Left cardiac atrium (tissue), 4 donors: ENCODE results near the gene ORAI3. TPM values are rescaled to one million over a fixed set of nuclear protein-coding genes. Genes with fewer than 3 reads are reported as not detected.

Source experiments
- ATAC-seq, 2 donors: fragments of 200-7000 bp; cut with Tn5 transposase; one replicate each; pipeline ENCODE4 v1.9.1; 2020; ENCODE audit warnings: mild to moderate bottlenecking in 2 of 2, moderate library complexity in 2 of 2
- DNase-seq: peaks from one replicate; pipeline ENCODE4 v3.0.0-alpha.2; 2020
- intact Hi-C, 2 donors: fragments of 100-400 bp; cut with DNase I; formaldehyde crosslinking; loops; one replicate each; pipeline versions ENCODE4 v1.14.1 to v1.15.1; 2022 to 2023
- total RNA-seq, 2 donors: library from RNA; stranded (reverse); fragmentation: NEBNext Ultra II Directional; extraction: Animal tissue kit (Norgen Biotek cat#: 25700); gene quantifications; one replicate each; pipeline ENCODE4 v1.2.1, GENCODE V29; 2021
- donor health status: DM: no; HTN: yes; CAD: no.
- donor health status: DM: no; HTN: yes; CAD: no; lungs with severe emphysema.
- donor health status: DM: yes; HTN: yes; CAD: no.
- donor health status: Dilated cardiomyopathy.

ORAI3 gene
- total RNA-seq, 2 donors from 2014 or later: 8.8 to 14.2 TPM

GRCh38 chr16:30958175-30959079, 9.6 kb downstream of the ORAI3 start:
- intact Hi-C loops: no loop called here
- DNase-seq (no peak), ATAC-seq (peak; percentile 5 to 23)

DNA sequence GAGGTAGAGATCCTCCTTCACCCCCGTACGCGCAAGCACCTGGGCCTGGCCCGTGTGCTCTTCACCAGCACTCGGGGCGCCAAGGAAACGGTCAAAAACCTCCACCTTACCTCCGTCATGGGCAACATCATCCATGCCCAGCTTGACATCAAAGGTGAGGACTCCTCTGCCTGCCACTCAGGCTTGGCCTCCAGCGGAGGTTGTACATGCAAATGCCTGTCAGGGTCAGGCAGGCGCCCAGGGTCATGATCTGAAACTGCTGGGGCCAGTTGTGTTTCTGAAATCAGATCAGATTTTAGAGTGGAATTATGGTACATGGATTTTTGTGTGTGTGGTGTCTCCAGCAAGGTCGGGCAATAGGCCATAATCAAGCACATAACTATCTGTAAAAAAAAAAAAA, 12.5 kb downstream of the ORAI3 start:
- intact Hi-C loops: no loop called here
- DNase-seq (no peak), ATAC-seq (no peak)

GRCh38 chr16:30963925-30964511, 15.2 kb downstream of the ORAI3 start:
- ATAC-seq: no peak

DNA sequence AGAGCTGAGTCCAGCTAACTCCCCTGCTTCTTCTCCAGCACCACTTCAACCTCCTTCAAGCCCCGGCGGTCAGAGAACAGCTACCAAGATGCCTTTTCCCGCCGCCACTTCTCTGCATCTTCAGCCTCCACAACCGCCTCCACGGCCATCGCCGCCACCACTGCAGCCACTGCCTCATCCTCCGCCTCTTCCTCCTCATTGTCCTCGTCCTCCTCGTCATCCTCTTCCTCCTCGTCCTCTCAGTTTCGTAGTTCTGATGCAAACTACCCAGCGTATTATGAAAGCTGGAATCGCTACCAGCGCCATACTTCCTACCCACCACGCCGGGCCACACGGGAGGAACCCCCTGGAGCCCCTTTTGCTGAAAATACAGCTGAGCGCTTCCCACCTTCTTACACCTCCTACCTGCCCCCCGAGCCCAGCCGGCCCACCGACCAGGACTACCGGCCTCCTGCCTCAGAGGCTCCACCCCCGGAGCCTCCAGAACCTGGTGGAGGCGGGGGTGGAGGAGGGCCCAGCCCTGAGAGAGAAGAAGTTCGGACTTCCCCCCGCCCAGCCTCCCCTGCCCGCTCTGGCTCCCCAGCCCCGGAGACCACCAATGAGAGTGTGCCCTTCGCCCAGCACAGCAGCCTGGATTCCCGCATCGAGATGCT, 15.8 kb downstream of the ORAI3 start:
- intact Hi-C loops: no loop called here
- ATAC-seq (no peak), DNase-seq (no peak)

More at GRCh38 chr16:30963925-30964511, 15.2 kb downstream of the ORAI3 start:
- DNase-seq: no peak
- intact Hi-C loops: no loop called here

DNA sequence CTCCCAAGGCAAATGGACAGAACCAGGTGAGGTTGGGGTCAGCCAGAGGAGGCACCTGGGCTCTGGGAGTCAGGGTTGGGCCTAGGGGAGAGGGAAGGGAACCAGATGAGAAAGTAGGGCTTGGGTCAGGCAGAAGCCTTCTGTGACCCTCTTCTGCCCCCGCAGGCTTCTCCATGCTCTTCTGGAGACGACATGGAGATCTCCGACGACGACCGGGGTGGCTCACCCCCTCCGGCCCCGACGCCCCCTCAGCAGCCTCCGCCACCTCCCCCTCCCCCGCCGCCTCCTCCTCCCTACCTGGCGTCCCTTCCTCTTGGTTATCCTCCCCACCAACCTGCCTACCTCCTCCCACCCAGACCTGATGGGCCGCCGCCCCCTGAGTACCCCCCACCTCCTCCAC, 16.6 kb downstream of the ORAI3 start:
- no peak for DNase-seq
- ATAC-seq: no peak
- intact Hi-C loops: no loop called here

DNA sequence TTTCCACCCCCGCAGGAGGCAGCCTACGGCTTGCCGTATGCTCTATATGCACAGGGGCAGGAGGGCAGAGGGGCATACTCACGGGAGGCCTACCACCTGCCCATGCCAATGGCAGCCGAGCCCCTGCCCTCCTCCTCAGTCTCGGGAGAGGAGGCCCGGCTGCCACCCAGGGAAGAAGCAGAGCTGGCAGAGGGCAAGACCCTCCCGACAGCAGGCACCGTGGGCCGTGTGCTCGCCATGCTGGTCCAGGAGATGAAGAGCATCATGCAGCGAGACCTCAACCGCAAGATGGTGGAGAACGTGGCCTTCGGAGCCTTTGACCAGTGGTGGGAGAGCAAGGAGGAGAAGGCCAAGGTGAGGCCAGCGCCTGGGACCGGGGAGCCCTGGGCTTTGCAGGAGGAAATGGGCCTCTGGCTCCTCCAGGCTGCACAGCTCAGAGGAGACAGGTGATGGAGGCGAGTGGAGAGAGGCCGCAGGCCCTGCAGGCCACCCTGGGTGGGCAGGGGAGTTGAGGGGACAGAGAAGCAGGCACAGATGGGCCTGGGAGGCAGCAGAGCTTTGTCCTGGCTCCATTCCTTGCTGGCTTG, 17.3 kb downstream of the ORAI3 start:
- DNase-seq: no peak
- intact Hi-C loops: no loop called here
- no peak for ATAC-seq

DNA sequence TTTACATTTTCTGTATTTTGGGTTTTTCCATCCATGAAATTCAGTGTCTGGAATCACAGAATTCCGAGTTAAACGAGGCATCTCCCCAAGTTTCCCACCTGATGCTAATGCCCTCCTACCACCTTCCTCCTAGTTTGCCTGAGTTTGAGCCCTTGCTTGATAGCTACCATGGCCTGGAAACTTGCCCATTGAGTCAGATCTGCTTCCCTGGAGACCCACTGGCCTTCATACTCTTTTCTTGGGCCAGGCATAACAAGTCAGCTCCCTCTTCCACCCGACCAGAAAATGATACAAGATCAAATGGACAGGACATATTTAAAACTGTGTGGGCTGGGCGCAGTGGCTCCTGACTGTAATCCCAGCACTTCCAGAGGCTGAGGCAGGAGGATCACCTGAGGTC, 18.9 kb downstream of the ORAI3 start:
- intact Hi-C loops: no loop called here
- ATAC-seq: no peak
- no peak for DNase-seq

DNA sequence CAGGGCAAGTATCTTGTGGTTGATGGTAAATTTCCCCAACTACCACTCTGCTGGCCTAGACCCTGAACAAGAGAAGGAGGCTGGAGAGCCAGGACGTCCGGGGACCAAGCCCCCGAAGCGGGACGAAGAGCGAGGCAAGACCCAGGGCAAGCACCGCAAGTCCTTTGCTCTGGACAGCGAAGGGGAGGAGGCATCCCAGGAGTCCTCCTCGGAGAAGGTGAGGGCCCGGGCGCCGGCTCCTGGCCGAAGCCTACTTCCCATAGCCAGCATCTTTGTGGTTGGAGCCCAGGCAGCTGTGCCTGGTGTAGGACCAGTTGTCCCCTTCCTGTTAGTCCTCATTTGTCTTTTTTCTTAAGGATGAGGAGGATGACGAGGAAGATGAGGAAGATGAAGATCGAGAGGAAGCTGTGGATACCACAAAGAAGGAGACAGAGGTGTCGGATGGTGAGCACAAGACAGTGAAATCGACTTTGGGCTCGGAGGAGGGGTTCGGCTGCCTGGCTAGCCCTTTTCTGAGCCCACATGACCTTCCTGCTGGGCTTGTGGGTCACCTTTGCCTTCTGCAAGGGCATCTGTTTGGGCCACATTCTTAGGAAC, 20.5 kb downstream of the ORAI3 start:
- no peak for ATAC-seq
- intact Hi-C loops: no loop called here
- DNase-seq: no peak

DNA sequence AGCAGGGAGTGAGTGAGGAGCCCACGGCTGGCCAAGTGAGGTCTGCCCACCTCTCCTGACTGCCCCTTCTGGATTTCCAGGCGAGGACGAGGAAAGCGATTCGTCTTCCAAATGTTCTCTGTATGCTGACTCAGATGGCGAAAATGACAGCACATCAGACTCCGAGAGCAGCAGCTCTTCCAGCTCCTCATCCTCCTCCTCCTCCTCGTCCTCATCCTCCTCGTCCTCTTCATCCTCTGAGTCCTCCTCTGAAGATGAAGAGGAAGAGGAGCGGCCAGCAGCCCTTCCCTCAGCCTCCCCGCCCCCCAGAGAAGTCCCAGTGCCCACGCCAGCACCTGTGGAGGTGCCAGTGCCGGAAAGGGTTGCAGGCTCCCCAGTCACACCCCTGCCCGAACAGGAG, 22.4 kb downstream of the ORAI3 start:
- intact Hi-C loops: no loop called here
- ATAC-seq (no peak), DNase-seq (no peak)

DNA sequence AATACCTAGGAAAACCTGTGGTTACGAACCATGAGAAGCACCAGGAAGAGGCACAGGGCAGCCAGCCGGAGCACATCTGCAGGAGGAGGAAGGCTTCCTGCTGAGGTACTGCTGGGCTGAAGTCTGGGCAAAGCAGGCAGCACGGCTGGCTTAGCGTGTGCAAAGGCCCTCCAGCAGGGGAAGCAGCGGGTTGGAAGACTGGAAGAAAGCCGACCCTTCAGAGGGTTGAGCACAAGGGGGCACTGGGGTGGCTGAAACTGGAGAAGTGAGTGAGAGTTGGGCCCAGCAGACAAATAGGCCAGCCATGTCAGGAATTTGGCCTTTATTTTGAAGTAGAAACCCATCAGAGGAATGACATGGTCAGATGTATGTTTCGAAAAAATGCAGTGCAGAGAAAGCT, 24.0 kb downstream of the ORAI3 start:
- intact Hi-C loops: no loop called here
- no peak for DNase-seq
- ATAC-seq: no peak

DNA sequence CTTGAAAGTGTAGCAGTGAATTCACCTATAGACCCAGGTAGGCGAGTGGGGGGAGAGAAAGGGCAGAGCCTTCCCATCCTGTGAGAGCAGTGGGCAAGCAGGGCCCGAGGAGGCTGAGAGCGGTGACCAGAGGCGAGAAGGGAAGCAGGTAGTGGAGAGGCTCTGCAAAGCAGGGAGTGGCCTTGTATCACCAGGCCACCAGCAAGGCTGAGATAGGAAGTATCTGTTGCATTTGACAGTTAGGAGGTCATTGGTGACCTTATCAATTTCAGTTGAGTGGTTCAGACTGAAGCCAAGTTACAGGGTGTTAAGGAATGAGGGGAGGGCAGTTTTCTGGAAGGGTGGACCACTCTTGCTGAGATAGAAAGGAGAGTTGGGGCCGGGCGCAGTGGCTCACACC, 25.5 kb downstream of the ORAI3 start:
- DNase-seq (no peak), ATAC-seq (no peak)
- intact Hi-C loops: no loop called here

GRCh38 chr16:30976486-30976885, 27.6 kb downstream of the ORAI3 start:
- DNase-seq (no peak), ATAC-seq (no peak)
- intact Hi-C loops: no loop called here

GRCh38 chr16:30977502-30977901, 28.6 kb downstream of the ORAI3 start:
- ATAC-seq (no peak), DNase-seq (no peak)
- intact Hi-C loops: no loop called here

GRCh38 chr16:30979170-30980022, 30.5 kb downstream of the ORAI3 start:
- ATAC-seq (no peak), DNase-seq (no peak)
- intact Hi-C loops: loop anchor here (5.0 to 10.0 kb wide), 4 partner anchors 115 to 885 kb away; partner anchors contain the start of genes ZNF843 (in 2 of the 2) and VKORC1 (in 1 of the 2)

GRCh38 chr16:30980023-30980371, 31.1 kb downstream of the ORAI3 start:
- no peak for DNase-seq
- no peak for ATAC-seq
- intact Hi-C loops: loop anchor here (5.0 to 10.0 kb wide), 4 partner anchors 115 to 885 kb away; partner anchors contain the start of genes ZNF843 (in 2 of the 2) and VKORC1 (in 1 of the 2)

- intact Hi-C loops: loop anchor here (5.0 to 10.0 kb wide), 4 partner anchors 114 to 884 kb away; partner anchors contain the start of genes ZNF843 (in 2 of the 2) and VKORC1 (in 1 of the 2)
- DNase-seq (no peak), ATAC-seq (no peak)
These were observed 31.6 kb downstream of the ORAI3 start for GRCh38 chr16:30980434-30980833.

GRCh38 chr16:30980959-30981358, 32.1 kb downstream of the ORAI3 start:
- no peak for ATAC-seq
- DNase-seq: no peak
- intact Hi-C loops: loop anchor here (5.0 to 10.0 kb wide), 4 partner anchors 114 to 884 kb away; partner anchors contain the start of genes ZNF843 (in 2 of the 2) and VKORC1 (in 1 of the 2)
